GM12878 (cell line): Measurements from ENCODE around the gene HOXC13. TPM values are rescaled to one million over a fixed set of nuclear protein-coding genes. Genes with fewer than 3 reads are reported as not detected.

ENCODE experiments used
- ATAC-seq: fragments of 200-7000 bp; cut with Tn5 transposase; 3 replicates; pipeline ENCODE4 v1.9.1; 2020; ENCODE audit warnings: mild to moderate bottlenecking, moderate library complexity
- BruUV-seq: library from RNA; stranded (reverse); fragments of 400-500 nt; replicated peaks from 2 replicates; lab custom pipeline; 2021; lab: Mats Ljungman, UMichigan
- CTCF ChIA-PET: fragments of 300-600 bp; sonication (Branson Sonifier 250); formaldehyde crosslinking; extraction: SDS; loops from one replicate; lab custom pipeline; 2021; ENCODE audit warnings: inconsistent platforms; lab: Yijun Ruan, JAX
- POLR2A ChIA-PET: fragments of 350-600 bp; formaldehyde crosslinking; extraction: SDS; loops from one replicate; lab custom pipeline; 2021; ENCODE audit warnings: inconsistent platforms; lab: Charles Lee
- RAD21 ChIA-PET: fragments of 300-600 bp; sonication (Branson Sonifier 250); formaldehyde crosslinking; loops from one replicate; lab custom pipeline; 2023; ENCODE audit warnings: antibody characterized with exemption; ENCODE audit not compliant: unreplicated experiment; lab: Charles Lee
- SMC1A ChIA-PET: fragments of 300-600 bp; sonication (Branson Sonifier 250); formaldehyde crosslinking; loops from one replicate; lab custom pipeline; 2023; ENCODE audit not compliant: unreplicated experiment, uncharacterized antibody; lab: Charles Lee
- DNase-seq: peaks from one replicate; pipeline ENCODE4 v3.0.0-alpha.2; 2011; ENCODE audit warnings: low read depth, low spot score
- FAIRE-seq: peaks from 3 replicates; lab custom pipeline; 2011; peaks lifted over from hg19 to GRCh38; lab: Jason Lieb, UNC
- H2AFZ ChIP-seq: 2 replicates; pipeline ENCODE4 v1.6.0; 2011; ENCODE audit warnings: low read depth, low read length, control low read depth; ENCODE audit not compliant: control insufficient read depth
- H3K27ac ChIP-seq: 2 replicates; pipeline ENCODE4 v1.5.1; 2011; ENCODE audit warnings: control low read depth; ENCODE audit not compliant: control insufficient read depth, insufficient read depth
- H3K27me3 ChIP-seq, 2 experiments: replicated peaks in 1 of 2; 2 replicates each; pipeline versions ENCODE4 v1.6.0 to v1.6.1; 2011; ENCODE audit warnings: low read length in 1 of 2; ENCODE audit not compliant: control insufficient read depth in 2 of 2, insufficient read depth in 2 of 2
- H3K36me3 ChIP-seq, 2 experiments: 2 replicates each; pipeline ENCODE4 v1.5.1; 2011; ENCODE audit warnings: low read length in 1 of 2; ENCODE audit not compliant: control insufficient read depth in 2 of 2, insufficient read depth in 2 of 2
- H3K4me1 ChIP-seq: 2 replicates; pipeline ENCODE4 v1.6.1; 2011; ENCODE audit warnings: mild to moderate bottlenecking, low read length, moderate library complexity, mixed read lengths; ENCODE audit not compliant: control insufficient read depth, insufficient read depth
- H3K4me2 ChIP-seq: 2 replicates; pipeline ENCODE4 v1.6.0; 2011; ENCODE audit warnings: control low read depth; ENCODE audit not compliant: control insufficient read depth, insufficient read depth
- H3K4me3 ChIP-seq: fragments of 200-600 bp; sonication (generic); 2 replicates; pipeline ENCODE4 v1.5.1; 2016
- H3K79me2 ChIP-seq: 2 replicates; pipeline ENCODE4 v1.6.0; 2011; ENCODE audit warnings: low read length; ENCODE audit not compliant: control insufficient read depth, insufficient read depth
- H3K9ac ChIP-seq: 2 replicates; pipeline ENCODE4 v1.8.0; 2011; ENCODE audit warnings: low read length, control low read depth, mixed read lengths; ENCODE audit not compliant: control insufficient read depth, insufficient read depth
- H3K9me3 ChIP-seq: replicated peaks from 3 replicates; pipeline ENCODE4 v1.5.1; 2011; ENCODE audit warnings: mild to moderate bottlenecking, low read length; ENCODE audit not compliant: control insufficient read depth, insufficient read depth
- H4K20me1 ChIP-seq: 2 replicates; pipeline ENCODE4 v1.6.0; 2011; ENCODE audit not compliant: control insufficient read depth, insufficient read depth
- BMI1 ChIP-seq: fragments of 450-650 bp; IDR thresholded peaks from 2 replicates; pipeline ENCODE4 v1.6.1; 2016; ENCODE audit warnings: mild to moderate bottlenecking, moderate library complexity, borderline replicate concordance
- CHD2 ChIP-seq: IDR thresholded peaks from 2 replicates; pipeline ENCODE4 v1.6.1; 2011; ENCODE audit warnings: low read depth, low read length, improper control_type of control experiment, borderline replicate concordance
- CREM ChIP-seq: IDR thresholded peaks from 2 replicates; pipeline ENCODE4 v1.6.1; 2014; ENCODE audit warnings: antibody characterized with exemption, low read depth
- JUNB ChIP-seq: IDR thresholded peaks from 2 replicates; pipeline ENCODE4 v1.6.1; 2016; ENCODE audit warnings: antibody characterized with exemption, mild to moderate bottlenecking
- MXI1 ChIP-seq: fragments of 150-350 bp; IDR thresholded peaks from 2 replicates; pipeline ENCODE4 v1.6.1; 2011; ENCODE audit warnings: low read depth, mild to moderate bottlenecking, inconsistent platforms, low read length, improper control_type of control experiment
- NFXL1 ChIP-seq: fragments of 450-650 bp; IDR thresholded peaks from 2 replicates; pipeline ENCODE4 v1.6.1; 2017; ENCODE audit warnings: antibody characterized with exemption, mild to moderate bottlenecking, borderline replicate concordance
- PAX5 ChIP-seq: IDR thresholded peaks from 2 replicates; pipeline ENCODE4 v1.6.1; 2011; ENCODE audit warnings: low read depth, low read length, borderline replicate concordance
- RAD21 ChIP-seq: IDR thresholded peaks from 2 replicates; pipeline ENCODE4 v1.6.1; 2011; ENCODE audit warnings: mild to moderate bottlenecking, low read depth, low read length, moderate library complexity; ENCODE audit not compliant: insufficient read depth
- RFX5 ChIP-seq: IDR thresholded peaks from 2 replicates; pipeline ENCODE4 v1.6.1; 2011; ENCODE audit warnings: low read depth, low read length, improper control_type of control experiment
- SMAD1 ChIP-seq: fragments of 450-650 bp; IDR thresholded peaks from 2 replicates; pipeline ENCODE4 v1.6.1; 2018; ENCODE audit warnings: mild to moderate bottlenecking, low read depth; ENCODE audit not compliant: partially characterized antibody
- SP1 ChIP-seq: IDR thresholded peaks from one replicate; pipeline ENCODE4 v1.6.1; 2011; ENCODE audit warnings: low read depth, low read length
- SRF ChIP-seq, 2 experiments: IDR thresholded peaks; 2 replicates each; pipeline ENCODE4 v1.6.1; 2011; ENCODE audit warnings: low read depth in 2 of 2, low read length in 2 of 2, mild to moderate bottlenecking in 1 of 2, moderate library complexity in 1 of 2
- SUZ12 ChIP-seq: fragments of 200-600 bp; sonication (generic); IDR thresholded peaks from one replicate; pipeline ENCODE4 v1.6.1; 2018; ENCODE audit warnings: antibody characterized with exemption, mild to moderate bottlenecking; ENCODE audit not compliant: unreplicated experiment
- TAF1 ChIP-seq: IDR thresholded peaks from 2 replicates; pipeline ENCODE4 v1.6.1; 2011; ENCODE audit warnings: mild to moderate bottlenecking, low read depth, low read length, borderline replicate concordance
- WGBS: methylation state at CpG from one replicate; pipeline ENCODE4 v1.1.6; 2016; ENCODE audit warnings: low lambda C conversion rate; ENCODE audit not compliant: insufficient replicate concordance, insufficient coverage; ENCODE audit errors: missing lambda C conversion rate; 5-methylcytosine and 5-hydroxymethylcytosine counted together
- in situ Hi-C: fragments of 300-500 bp; cut with MboI; formaldehyde crosslinking; loops from 9 replicates; pipeline ENCODE4 v1.14.3; 2018; ENCODE audit warnings: mixed read lengths
- intact Hi-C: fragments of 100-400 bp; cut with micrococcal nuclease; formaldehyde crosslinking; loops from one replicate; pipeline ENCODE4 v1.14.2; 2022; ENCODE audit not compliant: unreplicated experiment
- polyA plus RNA-seq, 11 experiments: library from polyadenylated mRNA; depleted of rRNA in 4 of 11; unstranded in 6 of 11; stranded (reverse) in 5 of 11; fragments of >200 nt; fragmentation: Nextera tagmentation in 4 of 11; fragmentation: Illumina TruSeq in 1 of 11; extraction: Ambion mirVana in 4 of 11; extraction: Trizol in 1 of 11; gene quantifications; 1 replicate in 1 of 11; 2 replicates in 10 of 11; pipeline versions ENCODE4 v1.2.1 to v1.2.3, GENCODE V29; 2011 to 2016; ENCODE audit warnings: inconsistent platforms in 2 of 11, missing spikeins in 2 of 11, low read depth in 1 of 11
- total RNA-seq, 4 experiments: library from RNA; depleted of rRNA in 3 of 4; stranded (reverse); fragments of >200 nt in 3 of 4; fragmentation: Illumina TruSeq in 1 of 4; extraction: Trizol in 1 of 4; gene quantifications; 2 replicates each; pipeline versions ENCODE4 v1.2.1 to v1.2.3, GENCODE V29; 2013 to 2021

HOXC13 gene
- total and polyA plus RNA-seq, 10 of the 15 experiments (the other 5 are each of a cell fraction or from before 2014, with no cell fraction given), result not detected

- H3K4me3 ChIP-seq, result no peak overlapping the region
- ATAC-seq, result no peak
- POLR2A ChIA-PET, result no interaction called here
- no peak overlapping the region for H3K9ac ChIP-seq
- H3K27ac ChIP-seq, result no peak overlapping the region
- TF ChIP-seq CHD2 (no peak), CREM (no peak), RAD21 (no peak), SUZ12 (no peak), NFXL1 (no peak), BMI1 (no peak), SMAD1 (no peak), TAF1 (no peak), JUNB (no peak), RFX5 (no peak), MXI1 (no peak), PAX5 (no peak), SRF (IDR thresholded peaks at IDR 0.05; ENCODE audit: low read depth in 2 of 2, low read length in 2 of 2) (no peak), SP1 (no peak)
- H3K27me3 ChIP-seq, result peaks cover 20 to 36% of the 10 kb centered on the region in 2 experiments
- no peaks in the 10 kb centered on the region; the same call in 1 of the 3 replicates for H3K9me3 ChIP-seq
- RAD21 ChIA-PET, result no interaction called here
- SMC1A ChIA-PET, result no interaction called here
- no peak for DNase-seq
- no peaks in the 10 kb centered on the region for H3K79me2 ChIP-seq
- intact Hi-C loops (no loop called here), in situ Hi-C loops (no loop called here)
- H3K4me1 ChIP-seq, result no peaks in the 10 kb centered on the region
- no TSS peak for BruUV-seq
- H3K36me3 ChIP-seq, result no peaks in the 10 kb centered on the region
- WGBS, result 45% methylated on average over 23 of the region's 23 CpGs
- no peak for FAIRE-seq
- no peak overlapping the region for H3K4me2 ChIP-seq
- H4K20me1 ChIP-seq, result no peaks in the 10 kb centered on the region; the same call in 1 of the 2 replicates
- H2AFZ ChIP-seq, result no peak overlapping the region
- CTCF ChIA-PET, result interaction anchor here (0.7 kb wide), 1 partner anchor 14 kb away, joined by 3 read pairs; no protein-coding TSS in a partner anchor
These were observed 870 bp upstream of the HOXC13 start for GRCh38 chr12:53937596-53938325.
